Measurements from ENCODE around the gene SALL3.

The SALL3 gene

DNA sequence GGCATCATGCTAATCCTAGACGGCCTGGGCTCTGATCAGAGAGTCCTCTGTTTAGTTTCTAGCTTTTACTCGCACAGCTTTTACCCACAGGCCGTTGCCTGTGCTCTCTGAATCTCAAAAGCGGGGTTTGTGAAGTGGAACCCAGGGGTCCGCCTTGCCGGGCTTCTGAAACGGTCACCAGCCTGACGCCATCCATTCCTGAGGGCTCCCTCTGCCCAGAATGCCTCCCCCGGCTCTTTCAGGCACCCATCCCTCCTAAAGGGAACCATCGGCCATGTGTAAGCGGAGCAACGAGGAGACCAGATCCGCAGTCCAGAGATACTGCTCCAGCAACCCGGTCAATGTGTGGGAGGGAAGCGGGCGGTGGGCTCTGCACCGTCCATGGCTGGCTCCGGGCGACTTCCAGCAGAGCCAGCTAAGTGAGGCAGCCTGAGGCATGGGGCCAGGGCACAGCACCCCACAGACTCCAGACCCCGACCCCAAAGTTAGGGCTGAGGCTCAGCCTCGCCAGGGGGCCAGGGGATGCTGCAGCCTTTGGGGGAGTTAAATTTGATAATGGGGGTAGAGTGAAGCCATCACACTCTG, 28.8 kb downstream of the SALL3 start:
- DNase-seq = no peak

- DNase-seq = no peak
Measured at GRCh38 chr18:79010802-79011201, 31.2 kb downstream of the SALL3 start.

DNA sequence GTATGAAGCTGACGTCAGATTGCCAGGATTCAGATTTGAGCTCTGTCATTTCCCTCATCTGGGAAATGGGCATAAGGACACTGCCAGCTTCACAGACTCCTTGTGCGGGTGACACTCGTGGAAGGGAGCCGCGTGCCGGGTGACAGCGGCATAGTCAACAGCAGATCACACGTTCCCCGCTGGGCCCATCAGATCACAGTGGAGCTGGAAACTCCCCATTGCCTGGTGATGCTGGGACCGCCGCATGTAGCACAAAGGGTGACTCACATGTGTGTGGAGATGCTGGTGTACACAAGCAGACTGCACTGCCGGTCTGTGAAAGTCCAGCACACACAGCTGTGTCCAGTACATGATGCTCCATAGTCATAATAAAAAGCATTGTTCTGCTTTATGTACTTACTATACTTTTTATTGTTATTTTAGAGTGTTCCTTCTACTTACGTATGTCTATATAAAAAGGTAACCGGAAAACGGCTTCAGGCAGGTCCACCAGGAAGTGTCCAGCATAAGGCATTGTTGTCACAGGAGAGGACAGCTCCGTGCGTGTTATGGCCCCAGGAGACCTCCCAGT, 31.8 kb downstream of the SALL3 start:
- DNase-seq = no peak

GRCh38 chr18:79013869-79014268, 34.3 kb downstream of the SALL3 start:
- no peak for DNase-seq

GRCh38 chr18:79018911-79019310, 39.3 kb downstream of the SALL3 start:
- no peak for DNase-seq

DNA sequence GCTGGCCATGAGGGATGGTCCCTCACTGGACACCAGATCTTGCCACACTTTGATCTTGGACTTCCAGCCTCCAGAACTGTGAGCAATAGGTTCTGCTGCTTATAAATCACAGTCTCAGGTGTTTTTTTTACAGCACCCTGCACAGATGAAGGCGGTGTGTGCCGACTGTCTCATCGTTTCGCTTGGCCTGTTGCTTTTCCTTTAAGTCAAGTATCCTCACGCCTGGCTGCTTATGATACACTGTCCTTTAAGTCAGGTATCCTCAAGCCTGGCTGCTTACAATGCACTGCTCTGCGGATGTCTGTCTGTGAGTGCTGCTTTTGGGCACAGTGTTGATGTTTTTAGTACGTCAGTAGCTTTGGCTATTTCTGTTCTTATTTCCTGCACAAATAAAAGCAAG, 40.3 kb downstream of the SALL3 start:
- DNase-seq = no peak

DNA sequence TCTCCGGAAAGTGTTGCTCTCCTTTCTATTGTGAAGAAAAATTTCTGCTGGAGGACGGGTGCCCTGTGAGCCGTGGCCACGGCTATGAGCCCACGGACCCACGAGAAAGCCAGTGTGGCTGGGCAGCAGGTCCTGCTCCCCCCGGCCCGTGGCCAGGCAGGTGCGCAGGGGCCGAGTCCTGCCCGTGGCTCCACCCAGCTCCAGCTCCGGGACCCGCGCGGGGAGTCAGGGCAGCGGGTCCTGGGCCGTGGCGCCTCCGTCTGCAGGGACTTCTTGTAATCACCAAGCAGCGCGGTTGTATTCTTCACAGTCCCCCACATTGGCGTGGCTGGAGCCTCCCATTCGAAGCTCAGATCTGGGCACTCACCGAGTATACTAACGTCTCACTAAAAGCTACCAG, 43.0 kb downstream of the SALL3 start:
- no peak for DNase-seq

GRCh38 chr18:79026491-79026890, 46.9 kb downstream of the SALL3 start:
- no peak for DNase-seq

DNA sequence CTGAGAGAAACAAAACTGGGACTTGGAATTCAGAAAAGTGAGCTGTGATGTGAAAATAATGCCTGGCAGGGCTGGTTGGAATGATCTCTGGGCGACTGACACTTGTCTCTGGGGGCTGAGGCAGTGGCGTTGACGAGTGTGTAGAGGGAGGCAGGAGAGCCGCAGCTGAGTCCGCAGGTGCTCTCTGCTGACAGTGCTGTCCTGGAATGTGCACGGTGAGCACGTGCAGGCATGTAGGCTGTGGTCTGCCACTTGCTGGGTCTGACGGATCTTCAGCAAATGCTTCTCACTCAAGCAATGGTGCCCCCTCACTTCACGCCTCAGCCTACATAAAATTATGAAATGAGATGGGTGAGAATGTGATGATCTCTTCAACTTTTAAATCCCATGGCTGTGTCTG, 51.1 kb downstream of the SALL3 start:
- DNase-seq = no peak

GRCh38 chr18:79042276-79042675, 62.7 kb downstream of the SALL3 start:
- no peak for DNase-seq

DNA sequence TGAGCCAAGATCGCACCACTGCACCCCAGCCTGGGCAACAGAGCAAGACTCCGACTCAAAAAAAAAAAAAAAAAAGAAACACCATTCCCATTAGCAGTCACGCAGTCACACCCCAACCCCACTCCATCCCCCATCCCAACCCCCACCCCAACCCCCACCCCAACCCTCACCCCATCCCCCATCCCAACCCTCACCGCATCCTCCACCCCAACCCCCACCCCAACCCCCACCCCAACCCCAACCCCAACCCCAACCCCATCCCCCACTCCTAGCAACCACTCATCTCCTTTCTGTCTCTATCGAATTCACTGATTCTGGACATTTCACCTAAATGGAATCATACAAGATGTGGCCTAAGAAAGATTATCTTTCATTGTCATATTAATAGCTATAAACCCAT, 63.7 kb downstream of the SALL3 start:
- DNase-seq = no peak

- DNase-seq = no peak
Measured at GRCh38 chr18:79046522-79046921, 66.9 kb downstream of the SALL3 start.

GRCh38 chr18:79047556-79048244, 68.1 kb downstream of the SALL3 start:
- no peak for DNase-seq

DNA sequence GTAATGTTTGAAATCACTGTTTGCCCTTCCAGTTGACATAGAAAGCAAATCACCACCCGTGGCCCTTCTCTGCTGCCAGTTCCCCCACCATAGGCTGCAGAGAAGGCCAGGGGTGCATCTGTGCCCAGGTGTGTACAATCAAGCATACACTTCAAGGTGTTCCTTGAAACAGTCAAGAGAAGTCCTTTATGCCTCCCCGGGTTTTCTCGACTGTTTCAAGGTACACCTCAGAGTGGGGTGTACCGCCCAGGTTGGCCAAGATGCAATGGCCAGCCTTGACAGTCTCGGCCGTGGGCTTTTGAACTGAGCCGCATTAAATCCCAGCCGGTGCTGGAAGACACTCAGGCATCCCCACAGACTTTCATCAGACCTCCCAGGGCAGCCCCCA, 68.6 kb downstream of the SALL3 start:
- no peak for DNase-seq

- DNase-seq = no peak
Measured at GRCh38 chr18:79049506-79049905, 69.9 kb downstream of the SALL3 start.

Data from NCI-H1436 (cell line).